Activated naive CD8-positive, alpha-beta T cell treated with anti-CD3 and anti-CD28 coated beads, Interleukin-2, amount 50 U/mL, for 16 hours (primary cell): Measurements from ENCODE around the gene MMAB.

Experiments used
- DNase-seq: peaks from one replicate; pipeline ENCODE4 v3.0.0-alpha.2; 2020; ENCODE audit warnings: low read depth, low spot score

MMAB gene

GRCh38 chr12:109573029-109573913 lies at the start of gene MMAB, which contains the start of gene MVK:
MMAB (minus strand) TSS chr12:109573504; CDS start chr12:109573480, 24 bp downstream.
MVK (plus strand) TSS chr12:109573794; CDS start chr12:109574823, 1,029 bp downstream.
- peak; percentile 98 for DNase-seq

DNA sequence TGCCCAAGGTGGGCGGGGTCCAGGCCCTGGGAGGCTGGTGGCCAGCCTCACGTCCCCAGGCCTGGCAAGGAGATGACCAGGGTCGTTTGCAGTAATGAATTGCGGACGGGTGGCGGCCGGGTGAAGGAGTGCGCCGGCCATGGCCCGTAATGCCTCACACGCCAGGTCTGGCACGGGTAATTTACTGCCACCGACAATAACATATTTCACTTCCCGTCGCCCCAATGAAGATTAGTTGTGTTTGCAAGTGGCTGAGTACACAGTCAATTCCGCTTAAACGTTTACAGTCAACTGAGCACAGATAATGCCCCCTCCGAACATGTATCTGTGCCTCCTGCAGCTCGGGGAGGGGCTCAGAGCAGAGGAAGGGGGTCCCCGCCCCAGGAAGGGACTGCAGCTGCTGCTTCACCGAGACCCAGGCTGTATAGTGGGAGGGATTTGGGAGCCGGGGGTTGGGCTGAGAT lies 48.6 kb upstream of the MMAB start:
- no peak for DNase-seq

- DNase-seq: no peak
Measured at GRCh38 chr12:109621211-109621694, 47.9 kb upstream of the MMAB start.

- DNase-seq: no peak
Measured at GRCh38 chr12:109619002-109619604, 45.8 kb upstream of the MMAB start.

DNA sequence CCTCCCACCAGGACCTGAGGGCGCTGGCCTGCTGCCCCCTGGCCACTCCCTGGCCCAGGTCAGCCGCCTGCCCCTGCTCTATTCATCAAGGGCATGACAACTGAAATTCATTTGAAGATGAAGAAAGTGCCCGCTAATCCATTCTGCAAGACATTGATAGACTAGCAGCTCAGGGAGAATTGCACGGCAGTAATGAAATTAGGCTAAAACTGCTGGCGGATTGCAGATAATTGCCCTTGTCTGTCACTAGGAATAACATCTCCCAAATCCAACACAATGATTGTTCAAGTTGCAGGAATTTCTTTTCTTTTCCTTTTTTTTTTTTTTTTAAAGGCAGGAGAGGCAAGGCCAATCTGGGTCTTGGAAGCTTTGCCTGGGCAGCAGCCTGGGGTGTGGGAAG lies 44.8 kb upstream of the MMAB start:
- DNase-seq: no peak

DNA sequence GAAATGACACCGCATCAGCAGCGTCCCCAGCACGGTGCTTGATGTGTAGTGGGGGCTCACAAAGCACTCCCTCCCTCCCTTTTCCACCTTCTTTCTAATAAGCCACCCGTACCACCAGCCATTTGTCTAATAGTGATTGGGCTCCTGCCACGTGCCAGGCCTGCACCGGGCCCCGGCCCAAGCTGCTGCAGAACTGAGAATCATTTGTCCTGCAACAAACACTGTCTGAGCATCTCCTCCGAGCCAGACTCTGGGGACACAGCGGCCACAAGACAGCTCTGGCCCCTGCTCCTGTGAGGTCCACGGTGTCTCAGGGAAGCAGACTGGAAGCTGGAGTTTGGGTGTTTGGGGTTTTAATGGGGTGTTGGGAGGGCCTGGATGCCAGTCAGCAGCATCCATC lies 44.2 kb upstream of the MMAB start:
- no peak for DNase-seq

DNA sequence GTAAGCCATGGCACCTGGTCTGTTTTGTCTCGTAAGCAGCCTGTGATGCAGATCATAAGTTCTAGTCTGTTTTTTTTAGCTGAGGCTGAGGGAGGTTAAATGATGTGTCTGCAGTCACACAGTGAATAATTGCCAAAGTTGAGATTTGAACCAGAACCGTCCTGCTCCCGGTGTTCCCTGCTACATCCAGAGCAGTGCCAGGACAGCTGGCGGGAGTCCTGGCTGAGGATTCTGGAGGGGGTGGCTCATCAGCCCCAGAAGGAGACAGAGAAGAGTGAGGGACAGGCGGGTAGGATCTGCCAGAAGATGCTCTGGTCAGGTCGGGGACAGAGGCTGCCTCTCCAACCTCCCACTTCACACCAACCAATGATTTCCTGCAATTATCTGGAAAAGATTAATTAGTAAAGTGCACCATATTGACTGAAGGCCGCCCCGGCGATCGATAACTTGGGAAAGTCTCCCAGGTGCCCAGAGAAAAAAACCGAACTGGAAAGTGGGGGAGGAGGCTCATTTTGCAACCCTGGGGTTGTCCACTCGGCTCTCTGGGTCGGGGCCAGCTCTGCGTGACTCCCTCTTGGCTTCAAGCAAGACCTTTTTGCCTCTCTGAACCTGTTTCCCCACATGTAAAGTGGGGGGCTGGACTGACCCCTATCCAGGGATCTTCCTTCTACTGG lies 42.4 kb upstream of the MMAB start:
- DNase-seq: no peak

DNA sequence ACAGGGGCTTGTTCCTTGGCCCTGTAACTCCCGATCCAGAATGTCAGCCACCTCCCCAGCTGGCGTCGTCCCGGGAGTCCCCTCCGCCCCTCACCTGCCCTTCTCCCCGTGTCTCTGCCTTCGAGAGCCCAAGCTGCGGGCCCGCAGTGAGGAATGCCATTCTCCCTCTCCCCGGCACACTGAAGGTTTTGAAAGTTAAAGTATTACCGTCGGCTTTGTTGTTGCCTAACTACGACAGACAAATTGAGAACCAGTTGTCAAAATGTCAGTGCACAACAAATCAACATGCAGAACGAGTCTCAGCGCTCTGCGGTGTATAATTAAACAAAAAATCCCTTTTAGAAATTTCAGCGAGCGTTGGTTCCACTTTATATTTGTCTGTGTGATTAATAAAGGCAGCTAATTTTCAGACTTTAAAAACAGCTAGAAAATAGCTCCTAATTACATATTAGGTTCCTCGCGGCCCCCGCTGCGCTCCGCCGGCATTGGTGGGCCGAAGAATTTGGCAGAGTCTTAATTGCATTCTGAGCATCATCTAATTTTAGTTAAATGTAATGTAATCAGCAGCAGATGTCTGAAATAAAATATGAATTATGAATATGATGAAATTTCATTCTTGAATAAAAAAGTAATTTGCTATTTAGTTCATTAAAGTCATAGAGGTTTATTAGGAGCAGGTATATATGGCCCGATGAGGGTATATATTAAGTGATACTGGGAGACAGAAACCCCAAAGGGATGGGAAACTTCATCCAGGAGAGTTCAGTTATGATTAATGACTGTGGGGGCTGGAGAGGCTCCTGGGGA lies 40.5 kb upstream of the MMAB start:
- no peak for DNase-seq

DNA sequence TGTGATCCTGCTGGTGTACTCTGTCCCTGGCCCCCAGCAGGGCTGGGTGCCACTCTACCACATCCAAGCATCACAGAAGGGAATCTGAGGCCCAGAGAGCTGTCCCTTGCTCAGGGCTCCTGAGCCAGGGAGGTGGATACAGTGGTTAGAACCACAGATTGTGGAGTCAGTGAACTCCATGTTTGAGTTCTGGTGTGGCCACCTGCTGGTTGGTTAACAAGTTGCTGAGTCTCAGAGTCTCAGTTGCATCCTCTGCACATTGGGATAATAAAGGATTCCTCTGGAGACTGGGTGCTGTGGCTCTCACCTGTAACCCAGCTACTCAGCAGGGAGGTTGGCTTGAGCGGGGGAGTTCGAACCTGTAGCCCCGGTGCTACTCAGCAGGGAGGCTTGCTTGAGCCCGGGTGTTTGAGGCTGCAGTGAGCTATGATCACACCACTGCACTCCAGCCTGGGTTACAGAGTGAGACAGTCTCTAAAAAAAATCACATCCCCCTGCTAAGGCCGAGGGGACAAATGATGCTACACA lies 39.7 kb upstream of the MMAB start:
- no peak for DNase-seq

DNA sequence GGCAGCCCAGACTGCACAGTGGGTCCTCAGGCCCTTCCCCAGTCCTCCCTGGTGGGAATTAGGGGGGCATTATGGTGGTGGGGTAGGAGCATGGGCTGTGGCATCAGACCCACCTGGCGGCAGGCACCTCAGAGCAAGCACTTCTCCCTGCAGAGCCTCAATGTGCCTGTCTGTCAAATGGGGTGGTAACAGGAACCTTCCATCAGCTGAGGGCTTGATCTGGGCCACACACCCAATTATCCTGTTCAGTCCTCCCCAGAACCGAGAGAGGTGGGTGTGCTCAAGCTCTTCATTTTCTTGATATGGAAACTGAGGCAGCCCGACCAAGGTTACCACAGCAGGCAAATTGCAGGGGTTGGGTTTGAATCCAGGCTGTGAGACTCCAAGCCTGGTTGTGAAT lies 38.7 kb upstream of the MMAB start:
- DNase-seq: no peak

- no peak for DNase-seq
Measured at GRCh38 chr12:109611223-109611622, 37.9 kb upstream of the MMAB start.

DNA sequence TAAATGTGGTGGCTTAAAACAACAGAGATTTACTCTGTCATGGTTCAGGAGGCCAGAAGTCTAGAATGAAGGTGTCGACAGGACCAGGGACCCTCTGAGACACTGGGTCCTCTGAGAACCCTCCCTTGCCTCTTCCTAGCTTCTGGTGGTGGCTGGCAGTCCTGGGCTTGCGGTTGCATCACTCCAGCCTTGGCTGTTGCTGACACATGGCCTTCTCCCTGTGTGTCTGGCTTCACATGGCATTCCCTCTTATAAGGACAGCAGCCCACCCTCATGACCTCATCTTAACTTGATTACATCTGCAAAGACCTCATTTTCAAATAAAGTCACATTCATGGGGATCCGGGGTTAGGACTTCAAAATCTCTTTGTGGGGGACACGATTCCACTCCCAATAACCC lies 37.2 kb upstream of the MMAB start:
- DNase-seq: no peak

- DNase-seq: no peak
Measured at GRCh38 chr12:109609342-109609741, 36.0 kb upstream of the MMAB start.

GRCh38 chr12:109608793-109609192 lies 35.5 kb upstream of the MMAB start:
- no peak for DNase-seq

GRCh38 chr12:109608270-109608669 lies 35.0 kb upstream of the MMAB start:
- DNase-seq: no peak

DNA sequence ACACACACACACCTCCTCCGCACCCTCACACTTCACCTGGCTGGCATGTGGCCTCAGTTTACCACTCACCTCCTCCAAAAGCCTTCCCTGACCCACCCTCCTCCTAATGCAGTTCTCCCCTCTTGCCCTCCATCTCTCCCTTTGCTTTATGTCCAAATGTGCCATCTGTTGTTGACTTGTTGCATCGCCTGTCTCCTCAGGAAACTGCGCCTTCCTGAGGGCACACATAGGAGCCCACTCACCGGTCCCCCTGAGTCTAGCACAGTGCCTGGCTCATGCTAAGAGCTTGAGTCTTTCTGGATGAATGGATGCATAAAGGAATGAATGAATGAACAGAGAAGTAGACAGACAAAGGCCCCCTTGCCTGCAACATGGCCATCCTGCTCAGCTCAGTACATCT lies 34.3 kb upstream of the MMAB start:
- DNase-seq: no peak

- DNase-seq: no peak
Measured at GRCh38 chr12:109606320-109607028, 33.2 kb upstream of the MMAB start.

- DNase-seq: no peak
Measured at GRCh38 chr12:109605599-109606228, 32.4 kb upstream of the MMAB start.

DNA sequence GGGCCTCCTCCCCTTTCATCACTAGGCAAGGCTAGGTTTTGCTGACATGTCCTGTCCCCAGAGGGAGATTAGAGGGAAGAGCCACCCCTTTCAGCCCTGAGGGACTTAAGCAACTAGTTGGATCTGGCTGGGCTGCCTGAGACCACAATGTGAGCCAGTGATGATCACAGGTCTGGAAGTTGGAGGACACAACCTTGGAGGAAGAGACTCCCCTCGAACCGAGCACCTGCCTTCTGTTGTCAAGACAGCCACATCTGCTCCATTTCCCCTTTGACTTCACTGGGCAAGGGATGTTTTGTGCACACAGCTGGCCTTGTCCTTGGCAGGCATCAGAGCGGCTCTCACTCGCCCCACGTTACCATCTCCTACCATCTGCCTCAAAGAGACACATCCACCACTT lies 31.7 kb upstream of the MMAB start:
- no peak for DNase-seq

GRCh38 chr12:109604132-109604585 lies 30.9 kb upstream of the MMAB start:
- no peak for DNase-seq
